SJCRH30 (cell line): ENCODE measurements around the gene TAOK2. TPM values are rescaled to one million over a fixed set of nuclear protein-coding genes. Genes with fewer than 3 reads are reported as not detected.

ENCODE experiments used
- DNase-seq, 2 experiments: peaks; one replicate each; pipeline ENCODE4 v3.0.0-alpha.2; 2015 to 2020
- H3K27ac ChIP-seq: fragments of 250-450 bp; sonication (Bioruptor Pico); 2 replicates; pipeline ENCODE4 v1.5.1; 2020; ENCODE audit warnings: mild to moderate bottlenecking, moderate library complexity
- H3K27me3 ChIP-seq: fragments of 250-450 bp; sonication (Bioruptor Pico); 2 replicates; pipeline ENCODE4 v1.5.1; 2020; ENCODE audit warnings: mild to moderate bottlenecking, moderate library complexity
- H3K36me3 ChIP-seq: fragments of 250-450 bp; sonication (Bioruptor Pico); 2 replicates; pipeline ENCODE4 v1.5.1; 2020; ENCODE audit warnings: mild to moderate bottlenecking, moderate library complexity
- H3K4me1 ChIP-seq: fragments of 250-450 bp; sonication (Bioruptor Pico); 2 replicates; pipeline ENCODE4 v1.5.1; 2020; ENCODE audit warnings: mild to moderate bottlenecking, moderate library complexity
- H3K4me3 ChIP-seq: fragments of 250-450 bp; sonication (Bioruptor Pico); 2 replicates; pipeline ENCODE4 v1.5.1; 2020; ENCODE audit warnings: mild to moderate bottlenecking, moderate library complexity
- H3K9me3 ChIP-seq: fragments of 250-450 bp; sonication (Bioruptor Pico); replicated peaks from 2 replicates; pipeline ENCODE4 v1.5.1; 2020; ENCODE audit warnings: mild to moderate bottlenecking, moderate library complexity
- total RNA-seq: library from RNA; depleted of rRNA; stranded (reverse); fragments of >200 nt; shearing (Covaris generic); gene quantifications from 2 replicates; pipeline ENCODE4 v1.2.3, GENCODE V29; 2014

TAOK2 gene
- total RNA-seq, 1 experiment from 2014 or later: 30.6 TPM

DNA sequence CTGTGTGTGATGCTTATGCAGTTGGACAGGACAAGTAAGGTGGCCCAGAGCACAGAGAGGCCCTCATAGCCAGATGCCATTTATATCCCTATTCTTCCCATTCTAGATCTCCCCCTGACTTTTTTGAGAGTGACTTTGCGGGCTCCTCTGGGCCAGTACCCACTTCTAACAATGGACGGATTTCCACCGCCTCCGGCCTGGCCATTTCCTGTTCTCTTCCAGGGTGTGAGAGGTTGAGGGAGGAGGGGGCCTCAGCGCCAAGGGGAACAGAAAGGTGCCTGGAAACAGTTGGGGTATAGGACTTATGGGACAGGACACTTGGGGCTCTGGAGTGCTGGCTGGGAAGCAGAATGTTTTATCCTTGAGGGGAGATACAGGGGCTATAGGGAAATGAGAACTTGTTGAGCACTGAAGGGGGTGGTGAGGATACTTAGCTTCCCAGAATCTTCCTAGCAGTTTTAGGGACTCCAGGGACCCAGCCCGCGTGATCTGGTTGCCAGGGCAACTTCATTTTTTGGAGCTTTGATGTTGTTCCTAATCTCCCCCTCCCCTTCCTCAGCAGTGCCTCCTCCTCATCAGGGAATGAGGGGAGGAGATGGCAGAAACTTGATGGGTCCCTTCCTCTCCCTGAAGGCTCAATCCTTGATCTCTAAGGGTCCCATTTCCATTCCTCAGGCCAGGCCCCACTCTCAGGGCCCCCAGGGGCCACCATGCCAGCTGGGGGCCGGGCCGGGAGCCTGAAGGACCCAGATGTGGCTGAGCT, 3.6 kb downstream of the TAOK2 start:
- no peak for DNase-seq
- Histone ChIP-seq H3K27me3 (no peaks in the 10 kb centered on the region), H3K9me3 (peaks cover 4% of the 10 kb centered on the region; the same call in 1 of the 2 replicates), H3K27ac (no peak overlapping the region), H3K36me3 (peaks cover 23% of the 10 kb centered on the region), H3K4me1 (0 out of 2 replicates have a peak, but pooled peaks cover 3% of the 10 kb centered on the region), H3K4me3 (no peak overlapping the region)

DNA sequence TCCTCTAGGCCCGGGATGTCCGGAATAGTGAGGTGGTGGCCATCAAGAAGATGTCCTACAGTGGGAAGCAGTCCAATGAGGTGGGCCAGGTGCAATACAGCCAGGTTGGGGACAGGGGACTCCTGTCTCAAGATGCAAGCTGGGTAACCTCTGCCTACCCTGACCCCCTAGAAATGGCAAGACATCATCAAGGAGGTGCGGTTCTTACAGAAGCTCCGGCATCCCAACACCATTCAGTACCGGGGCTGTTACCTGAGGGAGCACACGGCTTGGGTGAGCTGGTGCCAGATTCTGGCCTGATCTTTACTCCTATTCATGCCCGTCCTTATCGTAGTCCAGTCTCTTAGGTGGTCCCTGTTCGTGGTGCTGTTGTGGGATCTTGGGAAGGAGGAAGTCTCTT, 4.4 kb downstream of the TAOK2 start:
- peaks cover 25% of the 10 kb centered on the region for H3K36me3 ChIP-seq
- H3K27me3 ChIP-seq: no peaks in the 10 kb centered on the region
- H3K4me1 ChIP-seq: 0 out of 2 replicates have a peak, but pooled peaks cover 3% of the 10 kb centered on the region
- DNase-seq: no peak
- no peak overlapping the region for H3K4me3 ChIP-seq
- 0 out of 2 replicates have a peak, but pooled peaks cover under 1% of the 10 kb centered on the region for H3K9me3 ChIP-seq
- H3K27ac ChIP-seq: no peak overlapping the region

DNA sequence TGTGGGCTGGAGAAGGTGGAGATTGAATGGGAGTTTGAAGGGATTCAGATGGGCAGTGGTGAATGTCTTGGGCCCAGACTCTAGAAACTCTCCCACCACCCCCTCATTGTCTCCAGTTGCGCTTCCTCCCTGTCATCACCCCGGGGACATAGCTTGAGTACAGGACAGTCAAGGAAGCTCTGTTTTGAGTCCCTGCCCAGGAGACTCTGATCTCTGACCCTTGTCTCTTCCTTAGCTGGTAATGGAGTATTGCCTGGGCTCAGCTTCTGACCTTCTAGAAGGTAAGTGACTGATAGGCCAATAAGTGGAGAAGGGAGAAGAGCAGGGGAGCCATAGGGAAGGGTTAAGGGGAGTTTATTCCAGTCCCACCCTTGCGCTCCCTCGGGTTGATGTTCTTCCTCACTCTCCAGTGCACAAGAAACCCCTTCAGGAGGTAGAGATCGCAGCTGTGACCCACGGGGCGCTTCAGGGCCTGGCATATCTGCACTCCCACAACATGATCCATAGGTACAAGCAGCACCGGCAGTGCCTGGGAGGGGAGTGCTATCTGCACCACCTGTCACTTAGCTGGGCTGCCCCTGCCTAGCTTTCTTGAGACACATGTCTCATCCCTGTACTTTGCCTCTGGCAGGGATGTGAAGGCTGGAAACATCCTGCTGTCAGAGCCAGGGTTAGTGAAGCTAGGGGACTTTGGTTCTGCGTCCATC, 5.0 kb downstream of the TAOK2 start:
- Histone ChIP-seq H3K4me1 (0 out of 2 replicates have a peak, but pooled peaks cover 3% of the 10 kb centered on the region), H3K9me3 (no peaks in the 10 kb centered on the region), H3K27ac (no peak overlapping the region), H3K4me3 (no peak overlapping the region), H3K36me3 (peaks cover 27% of the 10 kb centered on the region), H3K27me3 (no peaks in the 10 kb centered on the region)
- DNase-seq: no peak

DNA sequence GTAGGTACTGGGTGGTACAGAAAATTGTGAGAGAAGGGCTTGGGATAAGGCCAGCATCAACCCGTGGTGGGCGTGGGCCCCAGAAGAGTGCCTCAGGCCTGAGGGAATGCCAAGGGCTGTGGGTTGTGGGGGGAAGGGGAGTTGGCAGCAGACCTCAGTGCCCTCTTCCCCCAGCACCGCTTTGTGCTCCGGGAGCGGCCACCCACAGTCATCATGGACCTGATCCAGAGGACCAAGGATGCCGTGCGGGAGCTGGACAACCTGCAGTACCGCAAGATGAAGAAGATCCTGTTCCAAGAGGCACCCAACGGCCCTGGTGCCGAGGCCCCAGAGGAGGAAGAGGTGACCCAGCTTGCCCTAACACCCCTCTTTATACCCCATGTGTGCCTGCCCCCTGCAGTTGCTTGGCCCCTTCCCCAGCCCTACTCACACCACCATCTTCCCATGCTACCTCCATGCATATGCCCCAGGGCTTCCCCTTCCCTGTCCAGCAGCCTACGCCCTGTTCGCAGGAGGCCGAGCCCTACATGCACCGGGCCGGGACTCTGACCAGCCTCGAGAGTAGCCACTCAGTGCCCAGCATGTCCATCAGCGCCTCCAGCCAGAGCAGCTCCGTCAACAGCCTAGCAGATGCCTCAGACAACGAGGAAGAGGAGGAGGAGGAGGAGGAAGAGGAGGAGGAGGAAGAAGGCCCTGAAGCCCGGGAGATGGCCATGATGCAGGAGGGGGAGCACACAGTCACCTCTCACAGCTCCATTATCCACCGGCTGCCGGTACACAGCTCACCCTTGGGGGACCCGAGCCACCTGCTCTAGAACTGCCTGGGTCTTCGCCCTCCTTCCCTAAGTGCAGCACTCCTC, 9.1 kb downstream of the TAOK2 start:
- Histone ChIP-seq H3K36me3 (peaks cover 42% of the 10 kb centered on the region), H3K4me1 (no peaks in the 10 kb centered on the region), H3K9me3 (no peaks in the 10 kb centered on the region), H3K27me3 (no peaks in the 10 kb centered on the region), H3K4me3 (no peak overlapping the region), H3K27ac (no peak overlapping the region)
- DNase-seq: no peak

DNA sequence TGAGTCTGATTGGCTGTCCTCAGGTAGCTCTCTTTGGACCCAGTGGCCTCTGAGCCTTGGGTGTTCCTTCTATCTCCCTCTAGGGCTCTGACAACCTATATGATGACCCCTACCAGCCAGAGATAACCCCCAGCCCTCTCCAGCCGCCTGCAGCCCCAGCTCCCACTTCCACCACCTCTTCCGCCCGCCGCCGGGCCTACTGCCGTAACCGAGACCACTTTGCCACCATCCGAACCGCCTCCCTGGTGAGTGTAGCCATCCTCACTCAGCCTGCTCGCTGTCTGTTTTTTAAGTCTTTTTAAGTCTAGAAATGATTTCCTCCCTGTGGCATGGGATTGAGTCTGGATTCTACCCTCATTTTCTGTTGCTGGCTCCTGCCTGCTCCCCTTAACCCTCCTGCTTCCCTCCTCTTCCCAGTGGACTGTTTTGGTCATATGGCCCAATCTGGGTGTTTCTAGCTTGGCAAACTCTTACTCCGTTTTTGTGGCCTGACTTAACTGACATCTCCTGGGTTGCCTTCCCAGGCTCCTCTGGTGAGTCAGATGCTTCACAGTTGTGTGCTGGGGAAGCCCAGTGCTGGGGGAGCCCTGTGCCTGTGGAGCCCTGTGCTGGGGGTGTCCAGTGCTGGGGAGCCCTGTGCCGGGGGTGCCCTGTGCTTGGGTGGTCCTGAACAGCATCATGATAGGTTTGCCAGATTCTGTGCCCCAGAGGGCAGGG, 9.9 kb downstream of the TAOK2 start:
- no peak overlapping the region for H3K4me3 ChIP-seq
- no peaks in the 10 kb centered on the region for H3K27me3 ChIP-seq
- DNase-seq: no peak
- H3K27ac ChIP-seq: no peak overlapping the region
- no peaks in the 10 kb centered on the region for H3K4me1 ChIP-seq
- H3K36me3 ChIP-seq: peaks cover 36% of the 10 kb centered on the region
- no peaks in the 10 kb centered on the region for H3K9me3 ChIP-seq

DNA sequence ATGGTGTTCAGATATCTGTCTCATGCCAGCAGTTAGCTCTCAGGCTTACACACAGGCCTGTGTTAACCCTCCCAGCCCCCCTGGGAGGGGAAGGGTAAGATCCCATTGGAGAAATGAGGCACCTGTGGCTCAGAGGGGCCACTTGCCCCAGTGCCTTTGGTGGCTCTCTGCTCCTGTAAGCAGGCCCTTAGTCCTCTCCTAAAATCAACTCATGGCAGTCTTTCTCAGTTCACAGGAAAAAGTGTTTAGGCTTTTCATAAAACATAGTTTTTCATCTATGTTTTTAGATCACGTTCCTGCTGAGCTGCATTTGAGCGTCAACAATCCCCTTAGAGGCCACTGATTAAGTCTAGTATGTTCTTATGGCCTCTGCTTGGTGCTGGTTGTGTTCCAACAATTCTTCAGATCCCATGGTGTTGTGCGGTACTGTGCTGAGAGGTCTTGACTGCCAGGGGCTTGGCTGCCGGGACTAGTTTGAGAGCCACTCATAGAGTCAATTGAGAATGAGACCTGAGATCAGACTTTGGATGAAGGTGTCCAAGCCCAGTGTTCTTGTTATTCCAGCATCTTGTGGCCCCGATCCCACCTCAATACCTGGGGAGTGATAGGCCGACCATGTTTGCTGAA, 10.6 kb downstream of the TAOK2 start:
- H3K27me3 ChIP-seq: no peaks in the 10 kb centered on the region
- no peaks in the 10 kb centered on the region for H3K9me3 ChIP-seq
- no peak for DNase-seq
- H3K36me3 ChIP-seq: peaks cover 32% of the 10 kb centered on the region
- no peak overlapping the region for H3K27ac ChIP-seq
- no peaks in the 10 kb centered on the region for H3K4me1 ChIP-seq
- H3K4me3 ChIP-seq: no peak overlapping the region

DNA sequence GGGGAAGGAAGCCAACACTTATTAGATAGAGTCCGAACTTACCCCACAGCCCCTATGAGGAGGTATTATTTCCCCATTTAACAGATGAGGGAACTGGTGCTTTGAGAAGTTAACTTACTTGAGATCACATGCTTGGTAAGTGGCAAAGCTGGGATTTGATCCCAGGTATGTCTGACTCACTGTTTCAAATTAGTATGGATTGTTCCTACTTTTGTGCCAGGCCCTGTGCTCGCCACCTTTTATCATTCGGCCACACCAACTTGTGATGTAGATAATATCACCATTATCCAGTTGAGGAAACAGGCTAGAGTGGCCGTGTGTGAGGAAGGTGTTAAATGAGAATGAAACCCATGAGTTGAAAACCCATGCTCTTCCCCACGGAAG, 11.1 kb downstream of the TAOK2 start:
- no peak overlapping the region for H3K27ac ChIP-seq
- no peaks in the 10 kb centered on the region for H3K9me3 ChIP-seq
- no peak overlapping the region for H3K4me3 ChIP-seq
- H3K36me3 ChIP-seq: peaks cover 29% of the 10 kb centered on the region
- H3K27me3 ChIP-seq: no peaks in the 10 kb centered on the region
- no peaks in the 10 kb centered on the region for H3K4me1 ChIP-seq
- DNase-seq: no peak

DNA sequence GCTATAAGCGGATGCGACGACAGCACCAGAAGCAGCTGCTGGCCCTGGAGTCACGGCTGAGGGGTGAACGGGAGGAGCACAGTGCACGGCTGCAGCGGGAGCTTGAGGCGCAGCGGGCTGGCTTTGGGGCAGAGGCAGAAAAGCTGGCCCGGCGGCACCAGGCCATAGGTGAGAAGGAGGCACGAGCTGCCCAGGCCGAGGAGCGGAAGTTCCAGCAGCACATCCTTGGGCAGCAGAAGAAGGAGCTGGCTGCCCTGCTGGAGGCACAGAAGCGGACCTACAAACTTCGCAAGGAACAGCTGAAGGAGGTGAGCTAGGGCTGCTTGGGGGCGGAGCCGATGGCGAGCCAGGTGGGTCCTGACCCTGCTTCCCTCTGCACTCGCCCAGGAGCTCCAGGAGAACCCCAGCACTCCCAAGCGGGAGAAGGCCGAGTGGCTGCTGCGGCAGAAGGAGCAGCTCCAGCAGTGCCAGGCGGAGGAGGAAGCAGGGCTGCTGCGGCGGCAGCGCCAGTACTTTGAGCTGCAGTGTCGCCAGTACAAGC, 11.7 kb downstream of the TAOK2 start:
- Histone ChIP-seq H3K36me3 (peaks cover 28% of the 10 kb centered on the region), H3K4me1 (no peaks in the 10 kb centered on the region), H3K9me3 (no peaks in the 10 kb centered on the region), H3K27me3 (no peaks in the 10 kb centered on the region), H3K27ac (no peak overlapping the region), H3K4me3 (no peak overlapping the region)
- DNase-seq: no peak

DNA sequence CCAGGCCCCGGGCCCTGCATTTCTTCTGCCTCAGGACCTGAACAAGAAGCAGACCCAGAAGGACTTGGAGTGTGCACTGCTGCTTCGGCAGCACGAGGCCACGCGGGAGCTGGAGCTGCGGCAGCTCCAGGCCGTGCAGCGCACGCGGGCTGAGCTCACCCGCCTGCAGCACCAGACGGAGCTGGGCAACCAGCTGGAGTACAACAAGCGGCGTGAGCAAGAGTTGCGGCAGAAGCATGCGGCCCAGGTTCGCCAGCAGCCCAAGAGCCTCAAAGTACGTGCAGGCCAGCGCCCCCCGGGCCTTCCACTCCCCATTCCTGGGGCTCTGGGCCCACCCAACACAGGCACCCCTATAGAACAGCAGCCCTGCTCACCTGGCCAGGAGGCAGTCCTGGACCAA, 12.6 kb downstream of the TAOK2 start:
- Histone ChIP-seq H3K4me3 (no peak overlapping the region), H3K27ac (no peak overlapping the region), H3K36me3 (peaks cover 29% of the 10 kb centered on the region), H3K9me3 (no peaks in the 10 kb centered on the region), H3K27me3 (no peaks in the 10 kb centered on the region), H3K4me1 (no peaks in the 10 kb centered on the region)
- no peak for DNase-seq

DNA sequence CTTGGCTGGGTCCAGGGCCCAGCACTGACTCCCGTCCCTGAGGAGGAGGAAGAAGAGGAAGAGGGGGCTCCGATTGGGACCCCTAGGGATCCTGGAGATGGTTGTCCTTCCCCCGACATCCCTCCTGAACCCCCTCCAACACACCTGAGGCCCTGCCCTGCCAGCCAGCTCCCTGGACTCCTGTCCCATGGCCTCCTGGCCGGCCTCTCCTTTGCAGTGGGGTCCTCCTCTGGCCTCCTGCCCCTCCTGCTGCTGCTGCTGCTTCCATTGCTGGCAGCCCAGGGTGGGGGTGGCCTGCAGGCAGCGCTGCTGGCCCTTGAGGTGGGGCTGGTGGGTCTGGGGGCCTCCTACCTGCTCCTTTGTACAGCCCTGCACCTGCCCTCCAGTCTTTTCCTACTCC, 13.3 kb downstream of the TAOK2 start:
- DNase-seq: no peak
- Histone ChIP-seq H3K4me3 (no peak overlapping the region), H3K4me1 (no peaks in the 10 kb centered on the region), H3K27ac (no peak overlapping the region), H3K27me3 (no peaks in the 10 kb centered on the region), H3K36me3 (peaks cover 31% of the 10 kb centered on the region), H3K9me3 (no peaks in the 10 kb centered on the region)

DNA sequence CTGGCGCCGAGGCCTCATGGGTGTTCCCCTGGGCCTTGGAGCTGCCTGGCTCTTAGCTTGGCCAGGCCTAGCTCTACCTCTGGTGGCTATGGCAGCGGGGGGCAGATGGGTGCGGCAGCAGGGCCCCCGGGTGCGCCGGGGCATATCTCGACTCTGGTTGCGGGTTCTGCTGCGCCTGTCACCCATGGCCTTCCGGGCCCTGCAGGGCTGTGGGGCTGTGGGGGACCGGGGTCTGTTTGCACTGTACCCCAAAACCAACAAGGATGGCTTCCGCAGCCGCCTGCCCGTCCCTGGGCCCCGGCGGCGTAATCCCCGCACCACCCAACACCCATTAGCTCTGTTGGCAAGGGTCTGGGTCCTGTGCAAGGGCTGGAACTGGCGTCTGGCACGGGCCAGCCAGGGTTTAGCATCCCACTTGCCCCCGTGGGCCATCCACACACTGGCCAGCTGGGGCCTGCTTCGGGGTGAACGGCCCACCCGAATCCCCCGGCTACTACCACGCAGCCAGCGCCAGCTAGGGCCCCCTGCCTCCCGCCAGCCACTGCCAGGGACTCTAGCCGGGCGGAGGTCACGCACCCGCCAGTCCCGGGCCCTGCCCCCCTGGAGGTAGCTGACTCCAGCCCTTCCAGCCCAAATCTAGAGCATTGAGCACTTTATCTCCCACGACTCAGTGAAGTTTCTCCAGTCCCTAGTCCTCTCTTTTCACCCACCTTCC, 13.9 kb downstream of the TAOK2 start:
- no peak overlapping the region for H3K4me3 ChIP-seq
- no peaks in the 10 kb centered on the region for H3K4me1 ChIP-seq
- peaks cover 28% of the 10 kb centered on the region for H3K36me3 ChIP-seq
- H3K9me3 ChIP-seq: no peaks in the 10 kb centered on the region
- no peak for DNase-seq
- H3K27ac ChIP-seq: no peak overlapping the region
- H3K27me3 ChIP-seq: no peaks in the 10 kb centered on the region

DNA sequence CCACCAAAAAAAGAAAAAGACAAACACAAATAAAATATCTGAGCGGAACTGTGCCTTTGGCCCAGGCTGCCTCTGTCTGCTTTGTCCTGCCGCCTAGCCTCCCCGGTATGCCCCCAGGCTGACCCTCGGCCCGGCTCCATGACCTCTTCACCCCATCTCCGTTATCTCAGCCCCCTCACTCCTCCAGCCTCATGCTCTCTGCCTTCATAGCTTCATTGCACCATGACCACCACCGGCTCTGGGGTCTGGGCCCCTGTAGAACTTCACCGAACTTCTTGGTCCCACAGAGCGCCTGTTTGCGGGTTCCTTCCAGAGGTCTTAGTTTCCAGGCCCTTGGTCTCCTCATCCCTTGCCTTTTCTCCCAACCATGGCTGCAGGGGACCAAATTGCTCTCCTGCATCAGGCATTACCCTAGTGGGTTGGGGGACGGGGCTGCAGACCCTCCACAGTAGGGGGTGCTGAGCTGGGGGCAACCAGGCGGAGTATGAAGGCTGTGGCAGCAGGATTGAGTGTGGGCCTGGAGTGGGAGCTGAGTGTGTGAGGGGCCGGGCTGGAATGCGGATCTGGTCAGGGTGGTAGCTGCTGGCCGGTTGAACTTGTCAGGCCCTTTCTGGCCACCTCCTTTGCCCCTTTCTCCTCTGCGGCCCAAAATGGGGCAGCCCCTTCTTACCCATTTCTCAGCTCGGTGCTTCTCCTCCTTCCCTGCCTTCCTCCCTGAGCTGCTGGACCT, 14.8 kb downstream of the TAOK2 start:
- Histone ChIP-seq H3K4me1 (no peaks in the 10 kb centered on the region), H3K9me3 (no peaks in the 10 kb centered on the region), H3K27me3 (no peaks in the 10 kb centered on the region), H3K36me3 (peaks cover 25% of the 10 kb centered on the region), H3K27ac (no peak overlapping the region), H3K4me3 (no peak overlapping the region)
- no peak for DNase-seq
